Transverse colon (tissue), 4 donors: ENCODE measurements around the gene SQSTM1. TPM values are rescaled to one million over a fixed set of nuclear protein-coding genes. Genes with fewer than 3 reads are reported as not detected.

Source experiments
- DNase-seq: peaks from one replicate; pipeline ENCODE4 v3.0.0-alpha.2; 2019
- H3K27ac ChIP-seq, 4 donors: fragments of 200-600 bp; sonication (generic); 2 replicates each; pipeline ENCODE4 v1.5.1; 2016 to 2018; ENCODE audit warnings: inconsistent platforms in 4 of 4
- H3K27me3 ChIP-seq: fragments of 200-600 bp; sonication (generic); 2 replicates; pipeline ENCODE4 v1.5.1; 2017; ENCODE audit warnings: inconsistent platforms
- H3K36me3 ChIP-seq, 4 donors: fragments of 200-600 bp; sonication (generic); 2 replicates each; pipeline ENCODE4 v1.5.1; 2017 to 2019; ENCODE audit warnings: inconsistent platforms in 4 of 4
- H3K4me1 ChIP-seq, 4 donors: fragments of 200-600 bp; sonication (generic); 2 replicates each; pipeline ENCODE4 v1.5.1; 2017 to 2020; ENCODE audit warnings: inconsistent platforms in 4 of 4
- H3K4me3 ChIP-seq, 4 donors: fragments of 200-600 bp; sonication (generic); 1 replicate in 1 of 4; 2 replicates in 3 of 4; pipeline versions ENCODE4 v1.5.1 to v1.6.1; 2017 to 2019; ENCODE audit warnings: inconsistent platforms in 4 of 4
- H3K9me3 ChIP-seq, 2 donors: fragments of 200-600 bp; sonication (generic); 2 replicates each; pipeline ENCODE4 v1.5.1; 2017 to 2019; ENCODE audit warnings: inconsistent platforms in 2 of 2
- CTCF ChIP-seq, 5 experiments: fragments of 200-600 bp in 3 of 5; fragments of 450-650 bp in 2 of 5; sonication (generic) in 3 of 5; IDR thresholded peaks; 1 replicate in 2 of 5; 2 replicates in 3 of 5; pipeline ENCODE4 v1.5.1; 2016 to 2017; ENCODE audit warnings: antibody characterized with exemption in 5 of 5, inconsistent platforms in 3 of 5, mild to moderate bottlenecking in 2 of 5, moderate library complexity in 1 of 5
- EP300 ChIP-seq: sonication (generic); formaldehyde crosslinking; IDR thresholded peaks from one replicate; pipeline ENCODE4 v1.6.1; 2017; ENCODE audit warnings: antibody characterized with exemption, low read depth
- POLR2A ChIP-seq: fragments of 450-650 bp; IDR thresholded peaks from one replicate; pipeline ENCODE4 v1.6.1; 2016; ENCODE audit warnings: antibody characterized with exemption, mild to moderate bottlenecking, moderate library complexity
- POLR2AphosphoS5 ChIP-seq, 3 donors: sonication (generic); formaldehyde crosslinking; IDR thresholded peaks; one replicate each; pipeline ENCODE4 v1.6.1; 2016; ENCODE audit warnings: antibody characterized with exemption in 3 of 3
- WGBS, 2 donors: methylation state at CpG; one replicate each; pipeline ENCODE4 v1.1.5; 2018; ENCODE audit warnings: low coverage in 1 of 2; 5-methylcytosine and 5-hydroxymethylcytosine counted together
- in situ Hi-C, 4 donors: fragments of 200-750 bp; cut with MboI; loops; one replicate each; pipeline versions ENCODE4 v1.15.0 to v1.15.1; 2017; ENCODE audit warnings: low sequenced_read_pairs in 3 of 4, low pct_ligation_motif_present in 1 of 4, low pct_unique_long_range_greater_than_20kb in 1 of 4
- intact Hi-C: fragments of 100-400 bp; cut with DNase I; formaldehyde crosslinking; loops from one replicate; pipeline ENCODE4 v1.15.1; 2023; ENCODE audit warnings: low total_unique reads
- total RNA-seq, 4 donors: library from RNA; depleted of rRNA; stranded (reverse); fragments of >200 nt; gene quantifications; one replicate each; pipeline ENCODE4 v1.1.0, GENCODE V29; 2016

SQSTM1 gene
- total RNA-seq, 4 donors from 2014 or later: 250 to 620 (median 432) TPM

GRCh38 chr5:179806250-179807048 lies 14.3 kb upstream of the SQSTM1 start, which contains the start of gene MGAT4B:
TSS of gene MGAT4B (minus strand) at chr5:179806866. CDS start at chr5:179806583, 283 bp downstream.
- peak; percentile 0 for TF ChIP-seq POLR2A
- TF ChIP-seq POLR2AphosphoS5 (IDR thresholded peaks at IDR 0.05): peak; percentile 71 to 95 (median 89)
- TF ChIP-seq CTCF (IDR thresholded peaks at IDR 0.05): no peak
- no peak for TF ChIP-seq EP300
- peak; percentile 87 for DNase-seq
- Histone ChIP-seq H3K4me1 (peaks cover 40 to 55% (median 47%) of the 10 kb centered on the region in 4 donors), H3K27me3 (no peaks in the 10 kb centered on the region), H3K36me3 (no peaks in the 10 kb centered on the region), H3K27ac (peak within 1 kb of the TSS; percentile 96 to 100 (median 99)), H3K9me3 (no peaks in the 10 kb centered on the region), H3K4me3 (peak within 1 kb of the TSS; percentile 69 to 98 (median 90))
- in situ Hi-C loops (no loop called here), intact Hi-C loops (loop anchor here (2.0 to 5.0 kb wide), 2 partner anchors 14 to 74 kb away; partner anchors contain the start of genes MAML1 and SQSTM1)
- WGBS, 2 donors: 1% methylated on average over 34 of the region's 108 CpGs; no CpG with 5 or more reads in 1 of the 2 donors

- Histone ChIP-seq H3K9me3 (no peaks in the 10 kb centered on the region), H3K4me3 (no peak overlapping the region), H3K27ac (no peak overlapping the region), H3K4me1 (peaks cover 5 to 24% (median 20%) of the 10 kb centered on the region in 4 donors), H3K27me3 (no peaks in the 10 kb centered on the region), H3K36me3 (no peaks in the 10 kb centered on the region)
- WGBS, 2 donors: 95% methylated on average over 27 of the region's 27 CpGs; no CpG with 5 or more reads in 1 of the 2 donors
- DNase-seq: no peak
- intact Hi-C loops: no loop called here
- no peak for TF ChIP-seq POLR2AphosphoS5 (IDR thresholded peaks at IDR 0.05)
- in situ Hi-C loops: no loop called here
These were observed 8.4 kb upstream of the SQSTM1 start for GRCh38 chr5:179812135-179812825.

DNA sequence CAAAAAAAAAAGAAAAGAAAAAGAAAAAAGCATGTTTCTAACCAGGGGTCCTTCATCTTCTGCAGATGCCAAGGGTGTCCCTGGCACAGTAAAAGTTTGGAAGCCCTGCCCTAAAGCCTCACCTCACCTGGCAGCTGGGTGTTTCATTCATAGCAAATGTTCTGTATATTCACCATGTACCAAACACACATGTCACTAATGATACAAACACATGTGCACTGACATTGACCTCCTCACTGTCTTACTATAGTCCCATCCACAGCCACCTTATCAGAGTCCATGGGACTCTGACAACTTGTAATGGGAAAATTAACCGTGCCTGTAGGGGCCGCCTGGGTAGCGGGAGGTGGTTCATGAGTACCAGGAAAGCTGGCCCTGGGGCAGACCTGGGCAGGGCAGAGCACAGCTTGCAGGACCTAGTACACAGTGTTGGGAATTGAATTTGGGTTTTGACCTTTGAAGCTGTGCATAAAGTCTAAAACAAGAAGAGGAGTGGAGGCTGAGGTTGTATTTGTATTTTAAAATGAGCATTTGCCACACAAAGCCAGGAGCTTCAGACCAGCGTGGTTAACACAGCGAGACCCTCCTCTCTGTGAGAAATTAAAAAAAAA lies 7.6 kb upstream of the SQSTM1 start:
- TF ChIP-seq POLR2A (no peak), CTCF (IDR thresholded peaks at IDR 0.05) (no peak), EP300 (no peak), POLR2AphosphoS5 (IDR thresholded peaks at IDR 0.05) (no peak)
- H3K36me3 ChIP-seq: no peaks in the 10 kb centered on the region
- 95 to 100% methylated on average over 2 to 5 of the region's 5 CpGs for WGBS, 2 donors
- DNase-seq: no peak
- H3K4me3 ChIP-seq: no peak overlapping the region
- H3K27me3 ChIP-seq: no peaks in the 10 kb centered on the region
- H3K9me3 ChIP-seq: no peaks in the 10 kb centered on the region
- no peak overlapping the region for H3K27ac ChIP-seq
- intact Hi-C loops (no loop called here), in situ Hi-C loops (no loop called here)
- H3K4me1 ChIP-seq: peaks cover 6 to 24% (median 20%) of the 10 kb centered on the region in 4 donors

- no peaks in the 10 kb centered on the region for H3K9me3 ChIP-seq
- peaks cover 10 to 27% (median 26%) of the 10 kb centered on the region in 4 donors for H3K4me1 ChIP-seq
- no peaks in the 10 kb centered on the region for H3K27me3 ChIP-seq
- no peak for DNase-seq
- intact Hi-C loops: no loop called here
- no peaks in the 10 kb centered on the region for H3K36me3 ChIP-seq
- 50 to 86% methylated on average over 1 to 3 of the region's 3 CpGs for WGBS, 2 donors
- TF ChIP-seq EP300: no peak
- TF ChIP-seq POLR2AphosphoS5 (IDR thresholded peaks at IDR 0.05): no peak
- no peak for TF ChIP-seq POLR2A
- no peak for TF ChIP-seq CTCF (IDR thresholded peaks at IDR 0.05)
- no peak overlapping the region for H3K27ac ChIP-seq
- in situ Hi-C loops: no loop called here
- no peak overlapping the region for H3K4me3 ChIP-seq
These were observed 6.6 kb upstream of the SQSTM1 start for GRCh38 chr5:179814090-179814489.
